GM19395 (cell line): ENCODE measurements around the gene ALG10B.
"Not testable (repeated sequence)": the region's sequence is repeated elsewhere in the genome, so short reads cannot be mapped to it uniquely, and the experiment has no call there.

Experiments used
- ATAC-seq: cut with Tn5 transposase; IDR thresholded peaks from one replicate; pipeline ENCODE4 v1.9.1; 2021; ENCODE audit warnings: mild to moderate bottlenecking, moderate library complexity; ENCODE audit not compliant: unreplicated experiment

ALG10B gene, protein sequence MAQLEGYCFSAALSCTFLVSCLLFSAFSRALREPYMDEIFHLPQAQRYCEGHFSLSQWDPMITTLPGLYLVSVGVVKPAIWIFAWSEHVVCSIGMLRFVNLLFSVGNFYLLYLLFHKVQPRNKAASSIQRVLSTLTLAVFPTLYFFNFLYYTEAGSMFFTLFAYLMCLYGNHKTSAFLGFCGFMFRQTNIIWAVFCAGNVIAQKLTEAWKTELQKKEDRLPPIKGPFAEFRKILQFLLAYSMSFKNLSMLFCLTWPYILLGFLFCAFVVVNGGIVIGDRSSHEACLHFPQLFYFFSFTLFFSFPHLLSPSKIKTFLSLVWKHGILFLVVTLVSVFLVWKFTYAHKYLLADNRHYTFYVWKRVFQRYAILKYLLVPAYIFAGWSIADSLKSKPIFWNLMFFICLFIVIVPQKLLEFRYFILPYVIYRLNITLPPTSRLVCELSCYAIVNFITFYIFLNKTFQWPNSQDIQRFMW

GRCh38 chr12:38316391-38317129 lies at the start of gene ALG10B:
Gene ALG10B (plus strand): TSS chr12:38316774. CDS start chr12:38316894, 120 bp downstream.
- ATAC-seq = peak; percentile 100

GRCh38 chr12:38268612-38269011 lies 48.0 kb upstream of the ALG10B start:
- ATAC-seq = no peak

GRCh38 chr12:38269897-38270296 lies 46.7 kb upstream of the ALG10B start:
- no peak for ATAC-seq

DNA sequence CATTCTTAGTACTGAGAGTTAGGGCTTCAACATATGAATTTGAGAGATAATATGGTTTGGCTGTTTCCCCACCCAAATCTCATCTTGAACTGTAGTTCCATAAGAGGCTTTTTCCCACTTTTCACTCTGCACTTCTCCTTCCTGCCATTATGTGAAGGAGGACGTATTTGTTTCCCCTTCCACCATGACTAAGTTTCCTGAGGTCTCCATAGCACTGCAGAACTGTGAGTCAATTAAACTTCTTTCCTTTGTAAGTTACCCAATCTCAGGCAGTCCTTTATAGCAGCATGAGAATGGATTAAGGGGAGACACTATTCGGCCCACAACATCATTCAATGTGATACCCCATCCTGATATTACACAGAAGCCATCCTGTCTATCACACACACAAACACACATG lies 36.8 kb upstream of the ALG10B start:
- no peak for ATAC-seq

DNA sequence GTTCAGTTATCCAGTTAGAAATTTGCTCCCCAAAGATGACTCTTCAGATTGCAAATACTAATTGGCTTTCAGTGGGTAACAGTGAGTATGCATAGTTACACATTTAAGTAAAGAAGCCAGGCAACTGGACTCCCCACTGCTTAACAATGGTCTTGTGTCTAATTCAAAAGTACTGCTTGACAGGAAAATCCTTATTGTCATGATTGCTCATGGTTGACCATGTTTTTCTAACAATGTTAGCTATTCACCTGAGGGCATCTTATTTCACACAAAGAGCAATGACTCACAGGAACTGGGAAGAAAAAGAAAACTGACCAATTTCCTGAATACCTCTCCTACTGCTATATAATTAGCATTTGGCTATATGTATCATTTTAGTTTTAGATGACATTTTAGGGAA lies 33.7 kb upstream of the ALG10B start:
- ATAC-seq = no peak

DNA sequence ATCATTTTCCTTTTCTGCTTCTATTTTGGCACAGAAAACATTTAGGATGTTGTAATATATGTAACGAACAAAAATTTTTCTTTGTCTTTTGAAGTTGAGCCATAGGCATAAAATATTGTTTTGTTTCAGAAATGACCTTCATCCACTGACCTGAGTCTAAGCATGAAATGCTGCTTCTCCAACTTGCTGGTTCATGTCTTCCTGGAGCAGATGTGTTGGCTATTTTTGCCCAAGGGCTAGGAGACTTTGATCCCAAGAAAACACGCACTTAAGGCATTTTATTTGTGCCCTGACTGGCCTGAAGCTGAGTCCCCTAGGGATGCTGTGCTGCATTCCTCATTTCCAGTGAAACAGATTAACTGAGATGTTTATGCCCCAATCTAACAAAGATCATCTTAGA lies 27.2 kb upstream of the ALG10B start:
- no peak for ATAC-seq

- no peak for ATAC-seq
Measured at GRCh38 chr12:38291160-38291559, 25.4 kb upstream of the ALG10B start.

DNA sequence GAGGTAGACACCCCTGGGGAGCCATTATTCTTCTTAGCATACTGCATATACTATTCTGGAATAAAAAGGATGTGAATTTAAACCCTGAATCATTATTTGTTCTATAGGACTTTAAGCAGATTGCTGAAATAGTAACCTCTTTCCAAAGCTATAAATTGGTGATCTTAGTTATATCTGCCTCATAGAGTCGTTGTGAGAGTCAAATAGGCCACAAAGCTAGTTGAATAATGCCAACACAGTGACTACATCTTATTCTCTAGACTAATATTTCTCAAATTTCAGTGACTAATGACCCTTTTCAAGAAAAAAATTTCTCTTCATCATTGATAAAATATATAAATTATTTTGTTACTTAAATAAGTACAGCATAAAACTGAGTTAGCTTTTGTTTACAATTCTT lies 13.6 kb upstream of the ALG10B start:
- not testable (repeated sequence) for ATAC-seq

GRCh38 chr12:38321966-38322365 lies 5.4 kb downstream of the ALG10B start:
- not testable (repeated sequence) for ATAC-seq

GRCh38 chr12:38324912-38325311 lies 8.3 kb downstream of the ALG10B start:
- no peak for ATAC-seq

DNA sequence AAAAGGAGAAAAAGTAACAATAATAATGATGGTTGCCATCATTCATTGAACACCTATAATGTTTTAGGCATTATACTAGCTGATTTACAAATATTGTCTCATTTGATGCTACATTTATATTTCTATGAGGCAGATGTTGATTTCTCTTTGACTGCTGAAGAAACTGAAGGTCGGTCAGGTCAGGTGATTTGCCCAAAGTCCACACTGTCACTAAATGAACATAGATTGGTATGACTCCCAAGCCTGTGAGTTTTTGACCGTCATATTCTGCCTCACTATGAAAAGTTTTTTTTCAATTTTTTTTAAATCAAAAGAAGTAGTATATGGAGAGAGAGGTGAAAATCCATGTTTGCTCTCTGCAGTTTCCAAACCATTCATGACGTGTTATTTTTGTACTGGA lies 10.8 kb downstream of the ALG10B start:
- no peak for ATAC-seq

- ATAC-seq = peak; percentile 69
Measured at GRCh38 chr12:38328306-38328895, 11.8 kb downstream of the ALG10B start.

DNA sequence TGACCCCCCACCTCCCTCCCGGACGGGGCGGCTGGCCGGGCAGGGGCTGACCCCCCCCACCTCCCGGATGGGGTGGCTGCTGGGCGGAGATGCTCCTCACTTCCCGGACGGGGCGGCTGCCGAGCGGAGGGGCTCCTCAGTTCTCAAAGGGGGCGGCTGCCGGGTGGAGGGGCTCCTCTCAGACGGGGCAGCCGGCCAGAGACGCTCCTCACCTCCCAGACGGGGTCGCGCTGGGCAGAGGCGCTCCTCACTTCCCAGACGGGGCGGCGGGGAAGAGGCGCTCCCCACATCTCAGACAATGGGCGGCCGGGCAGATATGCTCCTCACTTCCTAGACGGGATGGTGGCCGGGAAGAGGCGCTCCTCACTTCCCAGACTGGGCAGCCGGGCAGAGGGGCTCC lies 13.8 kb downstream of the ALG10B start:
- ATAC-seq = not testable (repeated sequence)

GRCh38 chr12:38332814-38333213 lies 16.2 kb downstream of the ALG10B start:
- no peak for ATAC-seq

DNA sequence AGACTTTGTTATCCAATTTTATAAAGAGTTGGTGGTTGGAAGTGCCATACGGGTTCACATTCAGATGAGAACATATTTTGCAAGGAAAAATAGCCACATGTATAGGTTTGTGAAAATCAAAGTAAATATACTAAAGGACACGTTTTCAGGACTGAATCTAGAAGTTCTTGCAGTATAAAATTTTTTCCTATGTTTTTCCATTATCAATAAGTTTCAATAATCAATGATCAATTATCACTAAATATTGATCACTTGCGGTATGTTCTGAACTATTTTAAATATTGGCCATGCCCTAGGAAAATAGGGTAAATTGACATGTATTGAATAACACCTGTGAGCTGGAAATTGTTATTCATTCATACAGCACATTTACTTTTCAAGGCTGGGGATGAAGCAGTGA lies 25.9 kb downstream of the ALG10B start:
- ATAC-seq = no peak

- not testable (repeated sequence) for ATAC-seq
Measured at GRCh38 chr12:38343256-38343655, 26.7 kb downstream of the ALG10B start.

DNA sequence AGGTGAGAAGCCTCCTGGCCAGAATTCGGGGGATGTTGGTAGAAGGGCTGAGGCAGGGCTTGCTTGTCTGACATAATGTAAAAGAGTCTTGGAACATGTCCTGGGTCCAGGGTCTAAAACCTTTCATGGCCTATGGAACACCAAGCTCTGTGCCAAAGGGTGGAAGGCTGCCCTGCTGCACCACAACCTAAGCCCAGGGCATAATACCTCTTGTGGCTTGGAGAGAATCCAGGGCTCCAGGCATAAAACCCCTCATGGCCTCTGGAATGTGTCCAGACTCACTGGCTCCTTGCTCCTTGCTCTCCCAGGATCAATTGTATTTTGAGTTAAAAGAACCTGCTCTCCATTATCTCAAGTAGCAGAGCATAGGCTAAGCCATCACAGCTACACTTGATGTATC lies 27.3 kb downstream of the ALG10B start:
- not testable (repeated sequence) for ATAC-seq

GRCh38 chr12:38350342-38351174 lies 34.0 kb downstream of the ALG10B start:
- ATAC-seq = peak; percentile 99

- ATAC-seq = peak; percentile 5
Measured at GRCh38 chr12:38351175-38351508, 34.6 kb downstream of the ALG10B start.

GRCh38 chr12:38367506-38367905 lies 50.9 kb downstream of the ALG10B start:
- ATAC-seq = no peak

GRCh38 chr12:38370311-38370710 lies 53.7 kb downstream of the ALG10B start:
- no peak for ATAC-seq
